Measurements from ENCODE around the gene TRIM9.

TRIM9 gene

DNA sequence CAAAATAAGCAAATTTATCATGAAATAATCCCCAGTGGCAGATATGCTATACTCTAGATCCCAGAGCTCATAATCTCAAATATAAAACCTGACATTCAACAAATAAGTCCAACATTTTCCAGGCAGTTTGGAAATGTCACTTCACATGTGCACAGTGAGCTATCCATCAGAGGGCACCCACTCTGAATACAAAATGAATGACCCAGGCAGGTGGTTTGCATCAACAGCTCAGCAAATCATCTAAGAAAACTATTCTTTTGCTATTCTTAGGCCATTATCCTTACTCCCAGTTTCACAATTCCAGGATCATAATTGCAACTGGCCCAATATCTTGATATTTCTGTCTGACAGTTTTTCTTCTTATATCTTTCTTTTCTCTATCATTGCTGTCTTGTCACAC lies 38.5 kb downstream of the TRIM9 start:
- ATAC-seq (replicated peaks) = no peak
- DNase-seq = no peak
- Mint-ChIP-seq H3K36me3 (no peaks in the 10 kb centered on the region), H3K27ac (no peak overlapping the region), H3K9me3 (no peaks in the 10 kb centered on the region), H3K4me1 (no peaks in the 10 kb centered on the region), H3K27me3 (peaks cover 0 to 5% of the 10 kb centered on the region in 2 donors), H3K4me3 (no peak overlapping the region)

- peaks cover 0 to 2% of the 10 kb centered on the region in 2 donors for H3K9me3 Mint-ChIP-seq
Measured at GRCh38 chr14:51053157-51053556, 41.7 kb downstream of the TRIM9 start.

DNA sequence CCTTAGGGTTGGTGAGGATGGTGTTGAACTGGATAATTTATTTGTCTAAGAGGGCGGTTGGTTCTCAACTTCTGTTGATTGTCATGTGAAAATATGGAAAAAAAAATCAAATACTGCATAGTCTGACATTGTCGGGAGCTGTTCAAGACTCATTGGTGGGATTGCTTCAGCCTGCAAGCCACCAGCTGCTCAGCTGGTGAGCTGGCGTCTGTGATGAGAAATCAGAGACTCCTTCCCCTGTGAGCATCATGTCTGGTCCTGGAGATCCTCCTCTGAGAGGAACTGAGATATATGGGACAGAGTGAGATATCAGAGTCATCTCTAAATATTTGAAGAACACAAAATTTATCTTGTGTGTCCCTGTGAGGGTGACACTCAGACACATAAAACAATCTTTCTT lies 49.9 kb downstream of the TRIM9 start:
- H3K9me3 Mint-ChIP-seq = peaks cover 0 to 2% of the 10 kb centered on the region in 2 donors
- ATAC-seq (replicated peaks) (no peak), DNase-seq (no peak)
- H3K27me3 Mint-ChIP-seq = peaks cover 0 to 8% of the 10 kb centered on the region in 2 donors
- H3K36me3 Mint-ChIP-seq = peaks cover 0 to 2% of the 10 kb centered on the region in 2 donors
- no peak overlapping the region for H3K27ac Mint-ChIP-seq
- H3K4me1 Mint-ChIP-seq = no peaks in the 10 kb centered on the region
- H3K4me3 Mint-ChIP-seq = no peak overlapping the region

More at GRCh38 chr14:51053157-51053556, 41.7 kb downstream of the TRIM9 start:
- Mint-ChIP-seq H3K27ac (no peak overlapping the region), H3K27me3 (peaks cover 0 to 5% of the 10 kb centered on the region in 2 donors), H3K36me3 (no peaks in the 10 kb centered on the region), H3K4me1 (no peaks in the 10 kb centered on the region), H3K4me3 (no peak overlapping the region)
- ATAC-seq (replicated peaks) (no peak), DNase-seq (no peak)

DNA sequence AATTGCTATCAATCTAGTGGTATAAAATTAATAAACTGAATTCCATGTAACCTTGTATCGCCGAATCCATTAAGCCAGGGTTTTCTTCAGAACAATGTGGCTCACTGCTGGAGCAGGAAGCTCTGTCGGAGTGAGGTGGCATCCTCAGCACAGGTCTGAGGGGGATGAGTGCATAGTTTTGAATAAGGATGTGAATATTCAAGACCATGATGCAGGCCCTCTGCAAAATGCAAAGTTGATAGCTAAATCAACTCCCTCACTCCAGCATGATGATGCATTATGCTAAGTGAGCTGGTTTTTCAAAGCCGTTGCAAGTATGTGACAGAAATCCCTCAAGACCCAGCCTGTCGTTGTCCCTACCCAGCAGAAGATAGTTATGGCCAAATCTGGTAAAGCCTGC lies 53.0 kb downstream of the TRIM9 start:
- H3K27ac Mint-ChIP-seq = no peak overlapping the region
- peaks cover 0 to 2% of the 10 kb centered on the region in 2 donors for H3K36me3 Mint-ChIP-seq
- no peaks in the 10 kb centered on the region for H3K9me3 Mint-ChIP-seq
- H3K27me3 Mint-ChIP-seq = peaks cover 0 to 5% of the 10 kb centered on the region in 2 donors
- H3K4me3 Mint-ChIP-seq = no peak overlapping the region
- H3K4me1 Mint-ChIP-seq = peaks cover 2 to 4% of the 10 kb centered on the region in 2 donors
- DNase-seq = no peak
- no peak for ATAC-seq (replicated peaks)

GRCh38 chr14:51041108-51041531 lies 53.8 kb downstream of the TRIM9 start:
- no peaks in the 10 kb centered on the region for H3K9me3 Mint-ChIP-seq
- peaks cover 0 to 5% of the 10 kb centered on the region in 2 donors for H3K27me3 Mint-ChIP-seq
- no peak overlapping the region for H3K27ac Mint-ChIP-seq
- no peak overlapping the region for H3K4me3 Mint-ChIP-seq
- peaks cover 2 to 4% of the 10 kb centered on the region in 2 donors for H3K4me1 Mint-ChIP-seq
- ATAC-seq (replicated peaks) (no peak), DNase-seq (no peak)
- peaks cover 0 to 2% of the 10 kb centered on the region in 2 donors for H3K36me3 Mint-ChIP-seq

DNA sequence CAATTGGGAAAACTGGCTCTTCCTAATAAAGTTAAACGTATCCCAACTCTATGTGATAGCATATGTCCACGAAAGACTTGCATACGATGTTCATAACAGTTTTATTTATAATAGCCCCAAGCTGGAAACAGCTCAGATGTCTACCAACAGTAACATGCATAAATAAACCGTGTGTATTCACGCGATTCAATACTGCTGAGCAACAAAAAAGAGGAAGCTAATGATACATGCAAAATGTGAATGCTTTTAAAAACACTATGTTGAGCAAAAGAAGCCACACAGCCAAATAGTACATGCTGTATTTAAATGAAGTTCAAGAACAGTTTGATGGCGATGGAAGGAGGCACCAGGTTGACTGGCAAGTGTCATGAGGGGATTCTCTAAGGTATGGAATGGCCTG lies 55.7 kb downstream of the TRIM9 start:
- Mint-ChIP-seq H3K27ac (no peak overlapping the region), H3K9me3 (no peaks in the 10 kb centered on the region), H3K36me3 (no peaks in the 10 kb centered on the region), H3K4me1 (peaks cover 2 to 4% of the 10 kb centered on the region in 2 donors), H3K27me3 (no peaks in the 10 kb centered on the region), H3K4me3 (no peak overlapping the region)
- peak; percentile 68 to 77 for ATAC-seq (replicated peaks)
- DNase-seq = no peak

DNA sequence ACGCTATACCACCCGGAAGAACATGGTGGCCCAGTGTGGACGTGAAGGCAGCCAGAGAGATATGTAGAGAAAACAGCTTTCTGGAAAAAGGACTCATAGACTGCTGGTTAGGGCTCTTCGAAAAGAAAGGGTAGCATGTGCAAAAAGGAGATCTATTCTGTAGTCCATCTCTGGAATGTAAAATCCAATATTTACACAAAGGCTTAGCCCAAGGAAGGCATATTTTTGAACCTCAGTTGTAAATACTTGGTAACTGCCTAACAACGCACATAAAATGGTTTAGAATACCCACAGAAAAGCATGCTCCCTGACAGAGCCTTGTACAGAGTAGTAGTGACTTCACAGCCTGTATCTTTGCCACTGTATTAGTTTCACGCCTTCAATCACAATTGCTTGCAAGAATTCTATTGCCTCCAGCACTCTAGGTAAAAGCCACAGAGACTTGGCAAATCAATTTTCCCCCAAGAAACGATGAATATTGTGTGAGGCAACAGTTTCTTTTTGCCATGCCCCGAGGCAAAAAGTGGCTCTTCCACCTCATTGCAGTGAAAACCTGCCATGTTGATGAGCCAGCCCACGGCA lies 59.2 kb downstream of the TRIM9 start:
- no peak overlapping the region for H3K27ac Mint-ChIP-seq
- H3K9me3 Mint-ChIP-seq = no peaks in the 10 kb centered on the region
- ATAC-seq (replicated peaks) (no peak), DNase-seq (no peak)
- no peak overlapping the region for H3K4me3 Mint-ChIP-seq
- H3K27me3 Mint-ChIP-seq = no peaks in the 10 kb centered on the region
- H3K36me3 Mint-ChIP-seq = no peaks in the 10 kb centered on the region
- peaks cover 2 to 4% of the 10 kb centered on the region in 2 donors for H3K4me1 Mint-ChIP-seq

GRCh38 chr14:51028851-51029754 lies 65.8 kb downstream of the TRIM9 start:
- no peak overlapping the region for H3K4me3 Mint-ChIP-seq
- peaks cover 0 to 5% of the 10 kb centered on the region in 2 donors for H3K27me3 Mint-ChIP-seq
- H3K36me3 Mint-ChIP-seq = no peaks in the 10 kb centered on the region
- H3K4me1 Mint-ChIP-seq = no peaks in the 10 kb centered on the region
- no peaks in the 10 kb centered on the region for H3K9me3 Mint-ChIP-seq
- H3K27ac Mint-ChIP-seq = peak overlapping the region; percentile 15
- DNase-seq (no peak), ATAC-seq (replicated peaks) (no peak)

GRCh38 chr14:51028361-51028760 lies 66.5 kb downstream of the TRIM9 start:
- no peak for DNase-seq
- Mint-ChIP-seq H3K36me3 (no peaks in the 10 kb centered on the region), H3K4me1 (no peaks in the 10 kb centered on the region), H3K9me3 (no peaks in the 10 kb centered on the region), H3K27me3 (peaks cover 0 to 5% of the 10 kb centered on the region in 2 donors), H3K4me3 (no peak overlapping the region), H3K27ac (no peak overlapping the region)
- ATAC-seq (replicated peaks) = no peak

- H3K4me3 Mint-ChIP-seq = no peak overlapping the region
- no peaks in the 10 kb centered on the region for H3K9me3 Mint-ChIP-seq
- no peak for DNase-seq
- H3K27ac Mint-ChIP-seq = no peak overlapping the region
- H3K27me3 Mint-ChIP-seq = peaks cover 0 to 5% of the 10 kb centered on the region in 2 donors
- H3K4me1 Mint-ChIP-seq = no peaks in the 10 kb centered on the region
- no peak for ATAC-seq (replicated peaks)
- H3K36me3 Mint-ChIP-seq = no peaks in the 10 kb centered on the region
Measured at GRCh38 chr14:51024377-51024776, 70.5 kb downstream of the TRIM9 start.

DNA sequence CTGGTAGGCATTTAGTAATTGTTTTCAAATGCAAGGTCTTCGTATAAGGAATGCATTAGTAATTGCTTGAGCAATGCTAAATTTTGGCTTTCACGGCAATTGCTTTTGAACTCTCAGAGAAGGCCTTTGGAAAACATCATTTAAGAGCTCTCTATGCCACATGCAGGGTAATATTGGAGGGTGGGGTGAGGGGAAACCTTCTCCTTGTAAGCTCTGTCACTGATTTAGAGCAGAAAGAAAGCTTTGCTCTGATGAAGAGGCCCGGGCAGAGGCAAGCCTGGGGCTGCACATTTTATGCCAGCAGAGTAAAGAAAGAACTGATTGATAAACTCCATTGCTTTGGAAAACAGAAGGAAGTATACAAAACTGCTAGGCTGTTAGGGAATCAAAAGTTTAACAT lies 70.9 kb downstream of the TRIM9 start:
- Mint-ChIP-seq H3K27me3 (peaks cover 0 to 5% of the 10 kb centered on the region in 2 donors), H3K4me3 (no peak overlapping the region), H3K36me3 (no peaks in the 10 kb centered on the region), H3K9me3 (no peaks in the 10 kb centered on the region), H3K4me1 (no peaks in the 10 kb centered on the region), H3K27ac (no peak overlapping the region)
- DNase-seq (no peak), ATAC-seq (replicated peaks) (no peak)

DNA sequence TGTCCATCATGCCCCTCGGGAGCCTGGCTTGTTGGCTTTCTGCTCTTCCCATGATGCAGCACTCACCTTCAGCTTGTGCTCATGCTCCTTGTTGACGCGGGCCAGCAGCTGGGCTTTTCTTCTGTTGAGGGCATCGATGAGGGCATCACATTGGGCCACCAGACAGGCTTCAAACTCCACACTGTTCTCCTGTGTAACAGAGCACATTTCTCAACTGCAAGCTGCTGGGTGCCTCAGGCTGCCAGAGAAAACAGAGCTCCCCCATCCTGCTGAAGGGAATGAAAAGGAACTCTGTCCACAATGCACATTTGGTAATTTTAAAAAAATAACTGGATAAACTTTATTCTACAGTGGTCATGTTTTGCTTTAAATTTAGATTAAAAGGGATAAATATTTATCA lies 72.1 kb downstream of the TRIM9 start:
- Mint-ChIP-seq H3K9me3 (no peaks in the 10 kb centered on the region), H3K4me1 (no peaks in the 10 kb centered on the region), H3K36me3 (no peaks in the 10 kb centered on the region), H3K4me3 (no peak overlapping the region), H3K27me3 (peaks cover 0 to 5% of the 10 kb centered on the region in 2 donors), H3K27ac (no peak overlapping the region)
- ATAC-seq (replicated peaks) (no peak), DNase-seq (no peak)

GRCh38 chr14:51020024-51020710 lies 74.7 kb downstream of the TRIM9 start:
- Mint-ChIP-seq H3K27me3 (no peaks in the 10 kb centered on the region), H3K27ac (no peak overlapping the region), H3K4me1 (no peaks in the 10 kb centered on the region), H3K4me3 (no peak overlapping the region), H3K36me3 (no peaks in the 10 kb centered on the region), H3K9me3 (no peaks in the 10 kb centered on the region)
- ATAC-seq (replicated peaks) (peak in 1 of 2 donors; percentile 12), DNase-seq (no peak)

DNA sequence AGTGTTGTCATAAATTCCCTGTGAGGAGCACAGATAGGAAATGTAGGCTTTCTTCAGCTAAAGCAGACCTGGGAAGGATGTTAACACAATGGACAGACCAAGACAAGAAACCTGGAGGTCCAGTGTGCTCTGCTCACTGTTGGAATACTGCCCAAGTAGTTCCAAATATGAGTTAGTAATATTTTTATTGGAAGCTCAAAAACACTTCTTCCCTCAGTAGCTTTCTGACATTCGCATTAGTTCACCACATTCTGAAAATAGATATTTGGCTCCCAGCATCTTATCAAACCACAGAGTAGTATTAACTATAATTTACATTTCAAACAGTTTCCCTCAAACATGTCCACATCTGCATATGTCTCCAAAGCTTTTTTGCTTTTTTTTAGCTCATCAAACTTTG lies 75.8 kb downstream of the TRIM9 start:
- Mint-ChIP-seq H3K9me3 (no peaks in the 10 kb centered on the region), H3K36me3 (no peaks in the 10 kb centered on the region), H3K4me3 (no peak overlapping the region), H3K27me3 (no peaks in the 10 kb centered on the region), H3K4me1 (no peaks in the 10 kb centered on the region), H3K27ac (no peak overlapping the region)
- DNase-seq (no peak), ATAC-seq (replicated peaks) (no peak)
